HG02973 (cell line): ENCODE results near the gene EVC2.

ENCODE experiments used
- ATAC-seq: cut with Tn5 transposase; IDR thresholded peaks from one replicate; pipeline ENCODE4 v1.9.1; 2021; ENCODE audit warnings: moderate library complexity; ENCODE audit not compliant: unreplicated experiment

The EVC2 gene

DNA sequence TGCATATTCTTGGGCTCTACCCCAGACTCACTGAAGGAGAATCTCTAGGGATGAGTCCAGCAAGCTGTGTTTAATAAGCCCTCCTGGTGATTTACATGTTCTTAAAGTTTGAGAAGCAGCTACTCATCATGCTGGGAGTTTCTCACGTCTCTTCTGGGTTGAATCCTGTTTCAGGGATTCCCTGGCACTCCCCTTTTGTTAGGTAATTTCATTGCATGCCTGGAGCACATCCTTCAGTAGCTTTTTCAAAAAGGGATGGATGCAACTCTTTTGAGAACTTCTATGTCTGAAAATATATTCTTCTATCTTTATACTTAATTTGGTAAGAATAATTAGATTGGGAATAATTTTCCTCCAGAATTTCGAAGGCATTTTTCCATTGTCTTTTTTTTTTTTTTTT is 7.0 kb upstream of the EVC2 start:
- no peak for ATAC-seq

DNA sequence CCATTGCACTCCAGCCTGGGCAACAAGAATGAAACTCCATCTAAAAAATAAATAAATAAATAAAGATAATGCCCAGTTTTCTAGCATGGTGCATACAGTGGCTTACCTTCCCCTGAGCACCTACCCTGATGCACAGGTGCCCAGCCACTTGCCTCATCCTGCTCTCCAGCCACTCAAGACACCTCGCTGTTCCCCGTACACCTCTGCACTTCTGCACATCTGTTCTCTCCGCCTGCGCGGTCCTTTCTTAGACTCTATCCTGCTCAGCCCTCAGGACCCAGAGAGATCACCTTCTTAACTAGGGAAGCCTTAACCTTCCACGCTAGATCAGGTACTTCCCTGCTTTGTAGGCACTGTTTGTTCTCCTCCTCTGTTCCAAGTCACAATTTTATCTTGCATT is 5.5 kb upstream of the EVC2 start:
- ATAC-seq = no peak

DNA sequence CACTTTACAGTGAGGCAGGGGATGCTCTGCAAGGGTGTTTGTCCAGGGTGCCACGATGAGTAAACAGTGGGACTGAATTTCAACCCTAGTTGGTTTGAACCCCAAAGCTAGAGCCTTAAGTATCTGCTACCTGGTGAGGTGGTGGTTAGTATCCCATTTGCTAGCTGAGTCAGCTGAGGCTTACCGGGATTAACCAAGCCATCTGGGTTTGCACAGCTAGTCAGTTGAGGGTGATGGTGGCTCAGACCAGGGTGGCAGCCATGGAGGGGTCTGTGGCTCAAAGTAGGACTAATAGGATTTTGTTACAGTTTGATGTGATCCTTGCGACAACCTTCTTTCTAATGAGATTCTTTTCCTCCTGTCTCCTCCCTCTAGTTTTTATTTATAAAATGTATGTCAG is 4.6 kb upstream of the EVC2 start:
- no peak for ATAC-seq

DNA sequence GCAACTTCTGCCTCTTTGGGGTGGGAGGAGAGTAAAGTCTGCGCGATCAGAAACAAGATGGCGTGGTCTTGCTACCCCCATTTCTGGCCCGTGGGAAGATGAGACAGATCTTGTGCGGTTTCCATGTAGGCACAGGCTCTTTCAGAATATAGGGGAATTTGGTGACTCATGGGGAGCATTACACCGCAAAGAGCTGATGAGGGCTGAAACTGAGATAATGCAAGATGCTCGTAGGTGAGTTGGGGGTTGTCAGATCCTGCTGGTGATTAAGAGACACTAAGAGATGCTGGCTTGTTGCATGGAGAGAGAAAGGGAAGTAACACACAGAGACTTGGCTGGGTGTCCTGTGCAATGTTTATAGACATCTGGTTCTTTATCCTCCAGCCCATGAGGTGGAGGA is 4.2 kb upstream of the EVC2 start:
- ATAC-seq = no peak

DNA sequence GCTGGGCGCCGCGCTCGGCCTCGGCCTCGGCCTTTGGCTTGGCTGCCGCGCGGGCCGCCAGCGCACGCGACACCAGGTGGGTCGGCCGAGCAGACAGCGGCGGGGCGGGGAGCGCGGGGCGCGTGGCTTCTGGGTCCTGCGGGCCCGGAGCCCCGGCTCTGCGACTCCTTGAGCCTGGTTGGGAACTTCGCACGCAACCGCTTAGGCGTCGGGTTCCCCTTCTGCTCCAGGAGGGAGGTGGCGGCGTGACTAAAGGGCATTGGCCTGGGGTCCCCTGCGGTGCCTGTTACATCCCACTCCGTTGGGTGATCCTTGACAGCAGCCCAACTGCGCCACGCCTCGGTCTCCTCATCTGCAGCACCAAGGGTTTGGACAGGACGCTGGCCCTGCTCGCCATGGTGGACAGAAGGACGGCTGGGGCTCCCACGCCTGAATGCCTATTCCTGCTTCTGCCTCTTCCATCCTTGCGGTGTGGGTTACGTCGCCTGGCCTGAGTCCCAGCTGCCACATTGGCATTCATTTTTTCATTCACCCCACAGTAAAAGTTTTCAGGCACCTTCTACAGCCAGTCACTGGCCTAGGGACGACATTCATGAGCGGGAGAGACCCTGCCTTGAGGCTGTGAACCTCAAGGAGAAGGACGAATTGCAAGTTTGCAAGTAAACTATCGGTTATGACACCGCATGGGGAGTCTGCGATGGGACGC is 3.3 kb upstream of the EVC2 start:
- no peak for ATAC-seq

DNA sequence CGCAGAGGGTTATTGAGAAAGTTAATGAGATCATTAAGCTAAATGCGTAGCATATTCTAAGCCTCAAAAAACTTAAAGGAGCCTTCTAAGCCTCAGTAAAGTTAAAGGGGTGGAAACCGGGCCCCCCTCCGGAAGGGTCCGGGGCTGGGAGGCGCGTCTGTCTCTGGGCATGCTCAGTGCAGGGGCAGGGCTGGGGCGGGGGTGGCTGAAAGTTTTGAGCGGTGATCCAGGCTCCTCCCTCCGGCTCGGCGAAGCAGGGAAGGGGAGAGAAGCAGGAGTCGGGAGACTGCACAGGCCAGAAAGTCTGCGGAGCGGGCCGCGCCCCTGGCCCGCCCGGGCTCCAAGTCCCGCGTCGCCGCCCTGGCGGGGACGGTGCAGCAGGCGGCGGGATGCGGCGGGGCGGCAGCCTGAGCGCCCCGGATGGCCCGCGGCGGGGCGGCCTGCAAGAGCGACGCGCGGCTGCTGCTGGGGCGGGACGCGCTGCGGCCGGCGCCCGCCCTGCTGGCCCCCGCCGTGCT is 2.7 kb upstream of the EVC2 start, which contains the start of gene EVC:
Gene EVC (plus strand): TSS at position 241 of the 518 bp plus-strand sequence. CDS start 180 bp downstream, at position 421.
- ATAC-seq = no peak

DNA sequence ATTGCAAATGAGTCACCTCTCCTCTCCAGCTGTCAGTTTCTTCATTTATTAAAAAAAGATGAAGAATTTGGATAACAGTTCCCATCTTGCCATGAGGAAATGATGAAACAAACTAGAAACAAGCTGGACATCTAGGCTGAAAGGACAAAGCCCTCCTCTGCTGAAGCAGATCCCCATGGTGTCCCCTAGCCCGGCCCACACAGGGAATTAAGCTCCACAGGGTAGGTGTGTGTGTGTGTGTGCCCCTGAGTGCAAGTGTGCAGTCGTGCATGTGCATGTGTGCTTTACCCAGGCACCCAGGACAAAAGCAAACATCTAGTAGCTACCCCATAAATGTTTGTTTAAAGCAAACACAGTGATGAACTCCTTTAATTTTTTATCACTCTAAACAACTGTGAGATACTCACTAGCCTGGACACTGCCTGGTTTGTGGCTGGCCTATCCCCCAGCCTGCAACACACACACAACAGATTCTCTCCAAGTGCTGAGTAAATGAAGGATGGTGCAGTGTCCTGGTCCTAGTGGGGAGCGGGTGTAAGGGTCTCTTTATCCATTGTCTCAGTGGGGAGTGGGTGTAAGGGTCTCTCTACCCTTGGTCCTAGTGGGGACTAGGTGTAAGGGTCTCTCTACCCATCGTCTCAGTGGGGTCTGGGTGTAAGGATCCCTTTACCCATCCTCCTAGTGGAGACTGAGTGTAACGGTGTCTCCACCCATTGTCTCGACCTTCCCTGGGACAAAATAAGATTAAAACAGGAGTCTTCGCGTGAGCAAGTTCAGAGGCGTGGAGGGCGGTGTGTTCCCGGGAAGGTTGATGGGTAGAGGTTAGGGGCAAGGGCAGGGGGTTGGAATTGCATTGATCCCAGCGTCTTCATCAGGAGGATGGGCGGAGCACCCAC is 2.0 kb upstream of the EVC2 start:
- ATAC-seq = no peak

DNA sequence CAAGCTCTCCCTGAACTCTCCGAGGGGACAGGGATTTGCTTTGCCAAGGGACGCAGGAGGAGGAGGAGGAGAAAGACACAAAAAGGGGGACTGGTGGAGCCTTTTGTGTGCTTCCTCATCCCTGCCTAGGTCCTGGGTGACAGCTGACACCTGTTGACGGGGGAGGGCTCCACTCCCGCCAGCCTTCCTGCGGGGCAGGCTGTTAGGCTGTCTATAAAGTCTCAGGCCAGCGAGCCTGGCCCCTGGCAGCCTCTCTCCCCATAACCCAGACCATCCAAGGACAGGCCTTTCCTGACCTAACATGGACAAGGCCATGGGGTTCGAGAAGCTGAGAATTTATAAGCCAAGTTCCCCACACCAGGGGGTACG is 832 bp upstream of the EVC2 start:
- no peak for ATAC-seq

DNA sequence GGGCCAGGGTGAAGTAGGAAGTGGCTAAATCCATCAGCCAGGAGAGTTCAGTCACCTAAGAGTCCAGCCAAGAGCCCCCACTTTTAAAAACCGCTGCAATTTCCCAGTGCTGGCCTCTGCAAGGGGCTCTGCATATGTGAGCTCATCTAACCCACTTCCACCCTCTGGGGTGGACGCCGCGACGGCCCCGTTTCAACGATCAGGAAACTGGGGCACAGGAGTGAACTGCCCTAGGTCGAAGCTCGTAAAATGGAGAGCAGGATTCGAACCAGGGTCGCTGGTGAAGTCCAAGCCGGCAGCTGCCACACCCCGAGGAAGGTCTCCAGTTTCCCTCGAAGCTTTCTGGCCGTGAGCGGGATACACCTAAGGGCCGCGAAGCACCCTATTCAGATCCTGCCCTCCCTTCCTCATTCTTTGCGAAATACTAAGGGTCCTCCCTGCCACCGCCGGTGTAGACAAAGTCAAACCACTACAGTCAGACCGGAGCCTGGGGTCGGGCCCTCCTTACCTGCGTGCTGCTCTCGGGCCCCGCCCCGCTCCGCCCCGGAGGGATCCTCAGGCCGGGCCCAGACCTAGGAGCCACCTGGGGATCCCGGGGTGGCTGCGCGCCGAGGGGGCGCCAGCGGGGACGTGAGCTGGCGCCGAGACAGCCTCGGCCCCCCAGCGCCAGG is 446 bp downstream of the EVC2 start:
- no peak for ATAC-seq

DNA sequence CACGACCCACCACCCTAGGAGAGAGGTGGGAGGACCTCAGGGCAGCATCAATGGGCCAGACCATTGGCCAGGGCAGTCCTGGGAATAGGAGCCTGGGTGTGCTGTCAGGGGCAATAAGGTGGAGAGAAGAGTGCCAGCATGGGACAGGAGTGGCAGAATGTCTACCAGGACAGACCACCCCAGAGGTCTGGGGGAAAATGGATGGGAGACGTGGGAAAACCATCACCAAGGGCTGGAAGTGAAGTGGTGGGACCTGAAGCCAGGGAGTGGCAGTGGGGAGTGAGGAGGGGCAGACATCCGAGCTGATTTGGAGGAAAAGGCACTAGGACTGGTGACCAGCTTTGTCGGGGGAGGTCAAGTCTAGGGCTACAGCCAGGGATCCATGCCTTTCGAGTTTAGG is 993 bp downstream of the EVC2 start:
- ATAC-seq = no peak

DNA sequence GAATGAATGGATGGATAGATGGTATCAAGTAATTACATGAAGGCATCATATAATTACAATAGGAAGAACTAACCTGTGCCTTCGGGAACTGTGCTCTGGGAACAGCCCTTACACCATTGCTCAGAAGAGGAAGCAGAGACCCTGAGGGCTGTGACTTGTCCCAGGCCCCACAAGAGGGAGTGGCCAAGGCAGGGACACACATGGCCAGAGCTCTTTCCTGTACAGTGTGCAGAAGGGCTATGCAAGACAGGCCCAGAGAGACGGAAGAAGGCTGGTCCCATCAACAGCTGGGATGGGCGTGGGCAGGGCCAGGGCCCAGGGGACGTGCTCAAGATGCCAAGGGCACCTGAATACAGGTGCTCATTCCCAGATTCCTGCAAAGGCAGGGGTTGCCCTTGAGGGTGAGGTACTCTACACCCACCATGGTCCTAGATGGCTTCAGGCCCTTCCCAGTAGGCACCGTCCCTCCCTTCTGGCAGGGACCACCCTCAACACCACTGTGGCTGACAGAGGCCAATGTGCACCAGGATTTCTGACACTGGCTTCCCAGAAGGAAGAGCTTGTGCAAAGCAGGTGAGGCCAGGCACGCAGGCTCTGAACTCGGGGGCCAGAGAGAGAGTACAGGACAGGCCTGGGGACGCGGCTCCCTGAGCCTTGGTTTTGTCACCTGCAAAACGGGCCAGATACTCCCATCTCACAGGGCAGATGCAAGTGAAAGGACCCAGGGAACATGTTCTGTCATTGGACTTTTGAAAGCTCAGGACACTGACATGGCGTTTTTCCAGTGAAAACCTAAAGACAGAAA is 1.7 kb downstream of the EVC2 start:
- no peak for ATAC-seq

DNA sequence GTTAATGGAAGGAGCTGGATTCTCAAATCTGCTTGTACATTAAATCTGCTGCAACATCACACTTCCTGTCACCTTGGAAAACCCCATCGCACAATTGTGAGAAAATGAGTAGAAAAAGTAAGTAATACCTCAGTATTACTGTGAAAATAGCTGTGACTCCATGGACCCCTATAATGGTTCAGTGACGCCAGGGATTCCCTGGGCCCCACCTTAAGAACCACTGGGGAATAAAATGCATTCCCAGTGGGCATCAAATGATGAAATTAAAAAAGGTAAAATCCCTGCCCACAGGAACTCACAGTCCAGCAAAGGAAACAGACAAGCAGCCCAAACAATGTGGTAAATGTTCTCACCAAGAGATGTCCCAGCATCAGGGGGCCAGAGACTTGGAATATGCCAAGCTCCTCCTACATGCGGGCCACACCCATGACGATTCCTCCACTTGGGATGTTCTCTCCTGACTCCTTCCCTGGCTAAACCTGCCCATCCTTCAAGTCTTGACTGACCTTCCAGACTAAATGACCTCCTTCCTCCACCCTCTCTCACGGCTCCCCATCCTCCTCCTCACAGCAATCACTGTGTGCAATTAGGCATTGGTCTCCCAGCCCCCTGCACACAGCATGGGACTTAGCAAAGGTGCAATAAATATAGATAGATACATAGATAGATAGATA is 2.6 kb downstream of the EVC2 start:
- no peak for ATAC-seq

DNA sequence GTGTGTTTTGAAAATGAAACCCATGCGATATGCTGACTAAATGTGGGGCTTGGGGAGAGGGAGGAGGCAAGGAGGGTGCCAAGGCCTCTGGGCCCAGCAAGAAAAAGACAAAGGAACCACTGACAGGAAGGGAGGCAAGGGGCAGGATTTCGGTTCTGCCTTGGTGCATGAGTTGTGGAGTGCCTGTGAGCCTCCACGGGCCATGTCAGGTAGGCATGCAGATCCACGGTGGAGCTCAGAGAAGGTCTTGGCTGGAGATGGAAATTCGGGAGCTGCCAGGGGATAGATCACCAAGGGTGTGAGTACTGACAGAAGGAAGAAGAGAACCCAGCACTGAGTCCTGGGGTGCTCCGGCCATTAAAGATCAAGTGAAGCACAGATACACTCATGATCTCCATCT is 4.1 kb downstream of the EVC2 start:
- no peak for ATAC-seq

DNA sequence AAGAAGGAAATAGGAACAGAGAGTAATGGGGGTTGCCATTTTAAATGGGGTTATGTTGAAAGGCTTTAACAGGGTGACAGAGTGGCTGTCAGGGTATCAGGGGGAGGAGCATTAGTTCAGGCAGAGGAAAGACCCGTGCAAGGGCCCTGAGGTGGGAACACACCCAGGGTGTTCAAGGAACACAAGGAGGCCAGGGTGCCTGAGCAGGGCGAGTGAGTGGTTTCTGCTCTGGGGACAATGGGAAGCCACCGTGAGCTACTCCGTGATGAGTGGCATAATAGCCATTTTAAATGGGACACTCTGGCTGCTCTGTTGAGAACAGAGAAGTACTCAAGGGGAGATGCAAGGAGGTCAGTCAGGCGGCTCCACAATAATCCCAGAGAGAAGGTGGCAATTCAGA is 4.5 kb downstream of the EVC2 start:
- no peak for ATAC-seq

DNA sequence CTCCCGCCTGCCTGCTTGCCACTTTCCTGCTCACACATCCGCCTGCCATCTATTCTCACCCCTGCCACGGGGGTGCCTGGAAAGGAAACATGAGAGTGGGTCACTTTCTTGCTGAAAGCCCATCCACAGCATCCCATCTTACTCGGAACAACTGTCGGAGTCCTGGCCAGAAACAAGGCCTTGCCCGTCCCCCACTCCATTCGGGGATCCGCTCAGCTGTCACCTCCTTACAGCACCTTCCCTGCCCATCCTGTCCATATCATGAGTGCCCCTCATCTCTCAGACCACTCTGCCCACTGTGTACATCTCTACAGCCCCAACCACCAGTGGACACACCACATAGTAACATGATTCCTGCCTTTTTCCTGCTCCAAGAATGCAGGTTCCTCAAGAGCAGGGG is 6.4 kb downstream of the EVC2 start:
- ATAC-seq = no peak

DNA sequence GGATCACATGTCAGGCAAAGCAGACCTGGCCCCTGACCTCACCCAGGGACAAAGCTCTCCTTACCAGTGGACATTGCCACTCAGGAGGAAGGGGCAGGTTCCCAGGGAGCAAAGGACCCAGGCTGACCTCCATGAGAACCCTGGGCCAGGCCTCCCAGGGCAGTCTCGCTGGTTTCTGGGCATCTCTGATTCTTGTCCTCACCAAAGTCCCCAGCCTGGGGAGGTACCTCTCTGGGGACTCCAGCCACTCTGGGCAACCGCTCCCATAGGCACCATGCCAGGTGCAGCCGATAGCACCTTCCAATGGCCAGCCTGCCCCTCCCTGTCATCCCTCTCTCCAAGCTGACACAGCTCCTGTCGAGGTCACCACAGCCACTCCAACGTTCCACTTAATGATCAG is 7.9 kb downstream of the EVC2 start:
- no peak for ATAC-seq

DNA sequence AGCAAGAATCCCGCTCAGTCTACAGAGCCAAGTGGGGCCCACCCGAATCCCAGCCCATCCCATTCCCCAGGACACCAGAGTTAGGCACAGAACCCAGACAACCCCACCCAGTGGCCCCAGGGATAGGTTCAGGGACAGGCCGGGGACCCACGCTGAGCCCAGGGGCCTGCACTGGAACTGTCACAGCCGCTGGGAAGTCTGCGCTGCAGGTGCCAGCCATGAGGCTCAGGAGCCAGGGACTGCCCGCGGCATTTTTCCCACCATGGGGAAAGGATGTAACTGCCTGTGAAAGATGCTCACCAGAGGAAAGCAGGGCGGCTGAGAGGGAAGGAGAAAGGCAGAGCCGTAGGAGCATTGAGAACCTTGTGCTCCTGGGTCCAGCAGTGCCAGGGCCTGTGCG is 12.0 kb downstream of the EVC2 start:
- no peak for ATAC-seq

DNA sequence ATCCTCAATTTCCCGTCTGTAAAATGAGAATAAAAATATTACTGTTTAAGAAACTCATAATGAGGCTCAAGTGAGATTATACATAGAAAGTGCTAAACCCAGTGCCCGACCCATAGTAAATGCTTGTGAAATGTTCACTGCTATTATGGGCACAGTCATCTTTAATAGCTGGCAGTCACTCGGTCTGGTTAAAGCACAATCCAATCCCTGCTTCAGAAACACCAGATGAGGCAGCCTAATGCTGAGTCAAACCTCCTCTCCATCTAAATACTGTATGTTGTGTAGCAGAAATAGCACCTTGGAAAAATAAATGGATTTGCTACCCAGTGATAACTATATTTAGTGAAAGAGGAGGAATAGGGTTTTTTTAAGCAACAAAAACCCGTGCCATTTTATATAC is 14.5 kb downstream of the EVC2 start:
- no peak for ATAC-seq

DNA sequence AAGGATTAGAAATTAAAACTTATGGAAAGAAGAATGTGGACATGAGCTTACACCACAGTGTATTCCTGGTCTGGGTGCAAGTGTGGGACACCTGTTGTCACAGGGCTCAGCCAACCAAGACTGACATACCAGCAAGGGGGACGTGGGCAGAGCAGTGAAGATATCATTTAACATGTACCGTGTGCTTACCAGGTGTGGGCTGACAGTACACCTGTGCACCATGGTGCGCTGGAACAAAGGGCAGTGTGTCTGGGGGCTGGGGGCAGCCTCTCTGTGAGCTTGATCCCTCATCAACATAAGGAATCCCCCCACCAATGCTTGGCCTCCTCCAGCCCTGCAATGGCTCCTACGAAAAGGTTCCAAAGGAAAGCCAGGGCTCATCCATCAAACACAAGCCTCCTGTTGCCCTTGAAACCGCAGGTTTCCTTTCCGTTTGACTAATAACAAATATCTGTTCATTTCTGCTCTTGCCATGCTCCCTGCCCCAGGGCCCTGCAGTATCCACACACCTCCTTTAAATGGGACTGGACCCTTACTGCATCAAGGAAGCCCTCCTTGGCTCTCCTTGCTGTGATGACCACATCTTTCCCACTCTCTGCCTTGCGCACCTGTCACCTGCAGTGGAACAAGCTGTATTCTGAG is 16.7 kb downstream of the EVC2 start:
- ATAC-seq = no peak

DNA sequence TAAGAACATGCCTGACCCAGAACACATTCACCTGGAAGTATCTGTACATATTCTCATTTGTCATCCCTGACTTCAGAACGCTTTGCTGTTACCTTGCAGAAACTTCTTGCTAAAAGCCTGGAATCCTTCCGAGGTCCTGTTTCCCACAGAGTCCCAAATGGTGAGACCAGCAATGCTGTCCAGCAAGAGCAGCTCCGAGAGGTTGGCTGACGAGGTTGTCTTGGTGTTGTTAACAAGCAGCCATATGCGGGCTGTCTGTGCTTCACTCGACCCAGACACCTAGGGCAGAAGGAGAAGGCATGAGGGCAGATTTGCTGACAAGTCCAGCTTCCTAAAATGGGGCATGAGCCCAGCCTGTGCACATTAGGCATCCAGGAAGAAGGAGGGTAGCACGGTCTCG is 19.3 kb downstream of the EVC2 start:
- ATAC-seq = no peak
